Fibroblast of lung (primary cell): ENCODE results near the gene ZNF618. TPM values are rescaled to one million over a fixed set of nuclear protein-coding genes. Genes with fewer than 3 reads are reported as not detected.

ENCODE experiments used
- DNase-seq, 2 donors: peaks; one replicate each; pipeline versions ENCODE4 v3.0.0 to v3.0.0-alpha.2; 2010; ENCODE audit warnings: low read depth in 2 of 2
- H2AFZ ChIP-seq: 2 replicates; pipeline ENCODE4 v1.5.1; 2012; ENCODE audit warnings: low read length, control low read depth, inconsistent platforms
- H3K27ac ChIP-seq: 2 replicates; pipeline ENCODE4 v1.5.1; 2011; ENCODE audit warnings: low read length, control low read depth; ENCODE audit not compliant: insufficient read depth
- H3K27me3 ChIP-seq: 2 replicates; pipeline ENCODE4 v1.5.1; 2011; ENCODE audit warnings: mild to moderate bottlenecking, low read length; ENCODE audit not compliant: control insufficient read depth, insufficient read depth
- H3K36me3 ChIP-seq: 2 replicates; pipeline ENCODE4 v1.5.1; 2011; ENCODE audit warnings: low read length; ENCODE audit not compliant: control insufficient read depth, insufficient read depth
- H3K4me1 ChIP-seq: 2 replicates; pipeline ENCODE4 v1.5.1; 2011; ENCODE audit warnings: low read length; ENCODE audit not compliant: control insufficient read depth, insufficient read depth; ENCODE audit errors: extremely low read depth
- H3K4me2 ChIP-seq: 2 replicates; pipeline ENCODE4 v1.5.1; 2011; ENCODE audit warnings: low read length, control low read depth; ENCODE audit not compliant: insufficient read depth; ENCODE audit errors: extremely low read depth
- H3K4me3 ChIP-seq, 4 experiments: fragments of 200-600 bp in 1 of 4; sonication (generic) in 1 of 4; replicated peaks in 1 of 4; 2 replicates each; pipeline ENCODE4 v1.5.1; 2011 to 2016; ENCODE audit warnings: low read length in 4 of 4, low read depth in 3 of 4, mild to moderate bottlenecking in 3 of 4, control low read depth in 2 of 4, inconsistent platforms in 1 of 4, mixed read lengths in 1 of 4; ENCODE audit not compliant: insufficient read depth in 1 of 4; ENCODE audit errors: control extremely low read depth in 1 of 4
- H3K79me2 ChIP-seq: 2 replicates; pipeline ENCODE4 v1.5.1; 2012; ENCODE audit warnings: mild to moderate bottlenecking, low read length, inconsistent platforms; ENCODE audit not compliant: control insufficient read depth, insufficient read depth
- H3K9ac ChIP-seq: 2 replicates; pipeline ENCODE4 v1.5.1; 2011; ENCODE audit warnings: mild to moderate bottlenecking, low read length, control low read depth; ENCODE audit not compliant: insufficient read depth
- H3K9me3 ChIP-seq: 2 replicates; pipeline ENCODE4 v1.5.1; 2012; ENCODE audit warnings: low read depth, low read length; ENCODE audit not compliant: control insufficient read depth, insufficient read depth
- H4K20me1 ChIP-seq: 2 replicates; pipeline ENCODE4 v1.5.1; 2011; ENCODE audit warnings: low read length; ENCODE audit not compliant: control insufficient read depth, insufficient read depth; ENCODE audit errors: extremely low read depth
- CTCF ChIP-seq, 2 donors: IDR thresholded peaks in 1 of 2; conservative IDR thresholded peaks in 1 of 2; 1 replicate in 1 of 2; 2 replicates in 1 of 2; pipeline ENCODE4 v1.5.1; 2011 to 2012; ENCODE audit warnings: low read length in 2 of 2, control low read depth in 1 of 2, inconsistent platforms in 1 of 2, low read depth in 1 of 2, mild to moderate bottlenecking in 1 of 2
- EZH2 ChIP-seq: IDR thresholded peaks from 2 replicates; pipeline ENCODE4 v1.5.1; 2012; ENCODE audit warnings: low read length, control low read depth, mild to moderate bottlenecking; ENCODE audit errors: missing control alignments
- polyA plus RNA-seq, 2 donors: library from polyadenylated mRNA; depleted of rRNA in 1 of 2; stranded (reverse) in 1 of 2; unstranded in 1 of 2; fragments of >200 nt; gene quantifications; 2 replicates each; pipeline ENCODE4 v1.2.1, GENCODE V29; 2011 to 2012; ENCODE audit warnings: missing spikeins in 1 of 2
- total RNA-seq: library from RNA; depleted of rRNA; stranded (reverse); fragments of >200 nt; gene quantifications from 2 replicates; pipeline ENCODE4 v1.2.1, GENCODE V29; 2014

ZNF618 gene
- total and polyA plus RNA-seq, 2 donors (not counting 1 experiment from before 2014, with no cell fraction given): 6.6 to 8.6 TPM

- H3K4me1 ChIP-seq: no peaks in the 10 kb centered on the region
- H3K79me2 ChIP-seq: no peaks in the 10 kb centered on the region
- H3K36me3 ChIP-seq: no peaks in the 10 kb centered on the region
- no peak overlapping the region for H3K27ac ChIP-seq
- no peak for DNase-seq
- TF ChIP-seq CTCF (conservative IDR thresholded peaks at IDR 0.05 in 1 of 2, IDR thresholded peaks at IDR 0.05 in 1 of 2; ENCODE audit: low read depth in 1 of 2, low read length in 2 of 2) (no peak), EZH2 (no peak)
- H3K27me3 ChIP-seq: peaks cover 25% of the 10 kb centered on the region
- H2AFZ ChIP-seq: no peak overlapping the region
- no peaks in the 10 kb centered on the region for H3K9me3 ChIP-seq
- no peak overlapping the region for H3K4me3 ChIP-seq
- H4K20me1 ChIP-seq: no peaks in the 10 kb centered on the region
- no peak overlapping the region for H3K9ac ChIP-seq
- H3K4me2 ChIP-seq: no peak overlapping the region
Observed at GRCh38 chr9:114096866-114097612, 220.9 kb downstream of the ZNF618 start.

GRCh38 chr9:114097613-114098020 lies 221.5 kb downstream of the ZNF618 start:
- H3K27ac ChIP-seq: no peak overlapping the region
- no peak for TF ChIP-seq EZH2
- no peak for TF ChIP-seq CTCF (conservative IDR thresholded peaks at IDR 0.05 in 1 of 2, IDR thresholded peaks at IDR 0.05 in 1 of 2; ENCODE audit: low read depth in 1 of 2, low read length in 2 of 2)
- H3K36me3 ChIP-seq: no peaks in the 10 kb centered on the region
- H3K4me1 ChIP-seq: no peaks in the 10 kb centered on the region
- H3K4me2 ChIP-seq: no peak overlapping the region
- H4K20me1 ChIP-seq: no peaks in the 10 kb centered on the region
- H3K79me2 ChIP-seq: no peaks in the 10 kb centered on the region
- no peaks in the 10 kb centered on the region for H3K9me3 ChIP-seq
- peak overlapping the region in 1 of 4 experiments; percentile 40 for H3K4me3 ChIP-seq
- H3K9ac ChIP-seq: no peak overlapping the region
- no peak overlapping the region for H2AFZ ChIP-seq
- peaks cover 25% of the 10 kb centered on the region for H3K27me3 ChIP-seq
- DNase-seq: peak in 1 of 2 donors; percentile 31

GRCh38 chr9:114098021-114098935 lies 222.2 kb downstream of the ZNF618 start:
- no peaks in the 10 kb centered on the region for H4K20me1 ChIP-seq
- no peak overlapping the region for H3K9ac ChIP-seq
- no peak overlapping the region for H3K4me2 ChIP-seq
- H3K36me3 ChIP-seq: no peaks in the 10 kb centered on the region
- TF ChIP-seq EZH2: no peak
- TF ChIP-seq CTCF (conservative IDR thresholded peaks at IDR 0.05 in 1 of 2, IDR thresholded peaks at IDR 0.05 in 1 of 2; ENCODE audit: low read depth in 1 of 2, low read length in 2 of 2): no peak
- H3K9me3 ChIP-seq: no peaks in the 10 kb centered on the region
- no peak for DNase-seq
- no peak overlapping the region for H3K27ac ChIP-seq
- H3K4me1 ChIP-seq: no peaks in the 10 kb centered on the region
- H3K4me3 ChIP-seq: peak overlapping the region in 1 of 4 experiments; percentile 40
- H2AFZ ChIP-seq: no peak overlapping the region
- H3K79me2 ChIP-seq: no peaks in the 10 kb centered on the region
- peaks cover 25% of the 10 kb centered on the region for H3K27me3 ChIP-seq
